GM21381 (cell line): Measurements from ENCODE around the gene GJB2.

Experiments
- ATAC-seq: cut with Tn5 transposase; IDR thresholded peaks from one replicate; pipeline ENCODE4 v1.9.1; 2021; ENCODE audit warnings: mild to moderate bottlenecking, moderate library complexity; ENCODE audit not compliant: unreplicated experiment

Gene GJB2

DNA sequence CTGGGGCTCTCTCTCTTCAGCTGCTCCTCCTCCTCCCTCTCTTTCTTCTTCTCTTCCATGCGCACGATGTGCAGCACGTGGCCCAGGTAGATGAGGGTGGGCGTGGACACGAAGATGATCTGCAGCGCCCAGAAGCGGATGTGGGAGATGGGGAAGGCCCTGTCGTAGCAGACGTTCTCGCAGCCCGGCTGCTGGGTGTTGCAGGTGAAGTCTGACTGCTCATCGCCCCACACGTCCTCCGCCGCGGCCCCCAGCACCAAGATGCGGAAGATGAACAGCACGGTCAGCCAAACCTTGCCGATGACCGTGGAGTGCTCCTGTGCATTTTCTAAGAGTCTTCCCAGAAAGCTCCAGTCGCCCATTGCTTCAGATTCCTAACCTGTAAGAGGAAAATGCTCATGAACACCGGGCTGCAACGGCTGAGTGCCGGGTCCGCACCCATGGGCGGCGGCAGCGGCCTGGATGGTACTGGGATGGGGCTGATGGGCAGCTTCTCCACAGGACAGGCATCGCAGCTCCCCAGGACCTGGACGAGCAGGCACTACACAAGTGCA lies 49.7 kb downstream of the GJB2 start:
- ATAC-seq: no peak

DNA sequence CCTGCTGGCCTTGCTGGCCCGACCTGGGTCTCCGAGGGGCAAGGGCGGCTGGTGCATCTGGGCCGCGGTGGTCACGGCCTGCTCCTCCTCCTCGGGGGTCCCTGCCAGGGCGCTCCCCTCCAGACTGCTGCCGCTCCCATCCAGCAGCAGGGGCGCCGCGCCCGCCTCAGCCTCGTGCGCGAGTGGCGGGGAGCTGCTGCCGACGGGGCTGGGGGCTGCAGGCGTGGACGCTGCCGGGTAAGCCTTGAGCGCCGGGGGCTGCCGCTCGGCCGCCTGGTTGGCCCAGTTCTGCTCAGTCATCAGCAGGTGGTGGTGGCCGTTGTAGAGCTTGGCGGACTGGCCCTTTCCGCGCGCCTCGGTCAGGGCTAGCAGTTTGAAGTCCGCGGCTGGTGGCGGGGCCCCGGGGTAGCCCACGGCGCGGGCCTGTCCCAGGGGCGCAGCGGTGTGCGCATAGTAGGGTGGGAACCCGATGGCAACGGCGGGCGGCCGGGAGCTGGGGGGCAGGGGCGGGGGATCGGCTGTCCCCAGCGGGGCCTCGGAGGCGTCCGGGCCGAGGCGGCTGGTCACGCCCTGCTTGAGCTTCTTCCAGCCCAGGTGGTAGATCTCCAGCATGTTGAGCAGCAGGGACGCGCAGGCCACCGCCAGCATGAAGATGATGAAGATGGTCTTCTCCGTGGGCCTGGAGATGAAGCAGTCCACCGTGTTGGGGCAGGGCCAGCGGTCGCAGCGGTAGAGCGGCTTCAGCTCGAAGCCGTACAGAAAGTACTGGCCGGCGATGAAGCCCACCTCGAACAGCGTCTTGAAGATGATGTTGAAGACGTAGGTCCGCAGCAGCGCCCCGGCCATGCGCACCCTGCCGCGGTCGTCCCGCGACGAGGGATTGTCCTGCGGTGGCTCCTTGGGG lies 50.5 kb downstream of the GJB2 start:
- ATAC-seq: no peak

DNA sequence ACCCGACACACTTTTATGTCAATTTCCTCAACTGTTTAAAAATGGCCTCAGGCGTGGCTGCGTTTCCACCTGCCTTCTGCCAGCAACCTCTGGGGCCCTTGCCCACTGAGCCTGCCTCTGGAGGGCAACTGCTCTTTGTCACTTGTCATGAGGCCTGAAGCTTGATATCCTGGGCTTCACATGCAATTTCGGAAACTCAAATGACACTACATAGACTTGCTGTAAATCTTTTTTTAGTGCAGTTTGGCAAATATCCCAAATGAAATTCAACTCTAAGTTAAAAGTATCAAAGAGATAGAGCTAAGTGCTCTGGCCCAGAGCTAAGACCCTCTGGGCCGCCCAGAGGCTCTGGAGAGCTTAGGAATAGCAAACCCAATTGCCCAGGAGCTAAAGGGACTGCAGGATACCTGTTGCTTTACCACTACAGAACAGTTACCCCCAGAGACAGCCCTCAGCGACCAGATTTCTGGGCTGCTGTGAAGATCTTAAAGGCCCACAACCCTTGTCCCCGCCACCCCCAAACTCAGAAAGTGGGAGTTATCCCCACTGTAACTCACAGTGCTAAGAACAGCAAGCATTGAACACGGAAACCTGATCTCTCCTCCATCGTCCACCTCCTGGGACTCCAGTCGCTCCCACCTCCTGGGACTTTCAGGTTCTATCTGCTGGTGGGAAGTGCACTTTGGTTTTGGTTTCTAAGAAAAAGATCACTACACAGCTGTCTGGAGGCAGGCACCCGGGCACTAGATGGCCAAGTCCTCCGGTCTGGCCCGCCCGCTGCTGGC lies 51.3 kb downstream of the GJB2 start:
- no peak for ATAC-seq

DNA sequence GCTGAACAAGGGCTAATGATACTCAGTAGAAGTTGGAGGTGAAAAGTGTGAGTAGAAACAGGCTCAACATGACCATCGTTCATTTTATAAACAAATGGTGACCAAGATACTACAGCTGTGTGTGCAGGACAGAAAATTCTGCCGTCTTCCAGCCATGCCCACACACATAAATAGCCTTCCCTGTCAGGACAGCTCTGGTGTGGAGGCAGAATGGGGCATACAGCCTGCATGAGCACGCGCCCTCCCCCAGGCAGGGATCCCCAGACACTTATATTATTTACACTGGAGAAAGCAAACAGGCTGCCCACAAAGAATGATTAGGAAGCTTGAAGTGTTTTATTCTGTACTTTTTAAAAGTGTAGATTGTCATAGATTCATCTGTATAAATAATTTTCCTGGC lies 52.3 kb downstream of the GJB2 start:
- no peak for ATAC-seq

DNA sequence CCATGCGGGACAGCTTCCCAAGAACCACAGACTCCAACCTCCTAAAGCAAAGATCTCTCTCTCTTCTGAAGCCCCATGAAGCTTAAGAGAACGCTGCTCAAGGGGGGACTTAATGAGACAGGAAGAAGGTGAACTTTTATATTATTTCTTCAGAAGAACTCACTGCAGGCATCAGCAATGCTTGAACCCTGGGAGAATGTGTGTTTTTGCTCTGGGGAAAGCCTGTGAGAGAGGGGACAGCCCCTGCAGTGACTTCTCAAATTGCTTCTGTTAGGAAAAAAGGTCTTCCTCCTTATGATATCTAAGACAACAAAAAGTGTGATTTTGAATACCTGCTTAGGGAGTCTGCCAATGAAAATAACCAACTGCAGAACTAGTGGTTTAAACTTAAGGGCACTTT lies 54.9 kb downstream of the GJB2 start:
- no peak for ATAC-seq
